GM19455 (cell line): Measurements from ENCODE around the gene LRRC46.

Experiments used
- ATAC-seq: cut with Tn5 transposase; IDR thresholded peaks from one replicate; pipeline ENCODE4 v1.9.1; 2021; ENCODE audit not compliant: unreplicated experiment

Gene LRRC46

GRCh38 chr17:47829870-47830269, 1.6 kb upstream of the LRRC46 start:
- no peak for ATAC-seq

GRCh38 chr17:47830396-47831002, 971 bp upstream of the LRRC46 start:
- ATAC-seq, result no peak

GRCh38 chr17:47831934-47832327, 461 bp downstream of the LRRC46 start:
- no peak for ATAC-seq

- ATAC-seq, result no peak
Measured at GRCh38 chr17:47834756-47835155, 3.3 kb downstream of the LRRC46 start.

- ATAC-seq, result no peak
Measured at GRCh38 chr17:47836601-47837000, 5.1 kb downstream of the LRRC46 start.

- ATAC-seq, result no peak
Measured at GRCh38 chr17:47837401-47838039, 6.0 kb downstream of the LRRC46 start.

GRCh38 chr17:47838636-47839035, 7.2 kb downstream of the LRRC46 start:
- ATAC-seq, result no peak

- ATAC-seq, result no peak
Measured at GRCh38 chr17:47839071-47839470, 7.6 kb downstream of the LRRC46 start.

GRCh38 chr17:47840001-47840741, 8.7 kb downstream of the LRRC46 start:
- no peak for ATAC-seq

- peak; percentile 81 for ATAC-seq
Measured at GRCh38 chr17:47840742-47841487, 9.4 kb downstream of the LRRC46 start, which contains the start of gene SCRN2. Gene SCRN2 (minus strand): TSS chr17:47841273. CDS start chr17:47840843, 430 bp downstream.

- ATAC-seq, result no peak
Measured at GRCh38 chr17:47841488-47842291, 10.2 kb downstream of the LRRC46 start.

GRCh38 chr17:47843391-47843730, 11.9 kb downstream of the LRRC46 start:
- no peak for ATAC-seq

GRCh38 chr17:47844227-47844626, 12.8 kb downstream of the LRRC46 start:
- no peak for ATAC-seq

GRCh38 chr17:47844814-47845715, 13.6 kb downstream of the LRRC46 start:
- no peak for ATAC-seq

GRCh38 chr17:47845716-47846075, 14.2 kb downstream of the LRRC46 start:
- no peak for ATAC-seq

GRCh38 chr17:47846716-47847340, 15.4 kb downstream of the LRRC46 start:
- no peak for ATAC-seq

GRCh38 chr17:47847341-47848197, 16.1 kb downstream of the LRRC46 start:
- no peak for ATAC-seq

GRCh38 chr17:47848198-47848513, 16.7 kb downstream of the LRRC46 start:
- ATAC-seq, result no peak

- ATAC-seq, result no peak
Measured at GRCh38 chr17:47850373-47850691, 18.9 kb downstream of the LRRC46 start.
